Kidney epithelial cell (primary cell): Measurements from ENCODE around the gene PPP2R5A. TPM values are rescaled to one million over a fixed set of nuclear protein-coding genes. Genes with fewer than 3 reads are reported as not detected.

Experiments used
- DNase-seq: peaks from one replicate; pipeline ENCODE4 v3.0.0-alpha.2; 2010; ENCODE audit warnings: low read depth
- H3K27me3 ChIP-seq: 2 replicates; pipeline ENCODE4 v1.6.0; 2011; ENCODE audit warnings: low read length; ENCODE audit not compliant: control insufficient read depth, insufficient read depth
- H3K36me3 ChIP-seq: 2 replicates; pipeline ENCODE4 v1.5.1; 2011; ENCODE audit warnings: low read length; ENCODE audit not compliant: control insufficient read depth, insufficient read depth
- H3K4me3 ChIP-seq: 2 replicates; pipeline ENCODE4 v1.5.1; 2011; ENCODE audit warnings: low read depth, mild to moderate bottlenecking, control low read depth, low read length
- CTCF ChIP-seq: IDR thresholded peaks from 2 replicates; pipeline ENCODE4 v1.5.1; 2011; ENCODE audit warnings: mild to moderate bottlenecking, moderate library complexity, low read length, control low read depth, inconsistent platforms; ENCODE audit not compliant: insufficient read depth, poor library complexity, severe bottlenecking
- total RNA-seq: library from RNA; depleted of rRNA; stranded (reverse); fragments of >200 nt; gene quantifications from 2 replicates; pipeline ENCODE4 v1.2.3, GENCODE V29; 2015

The PPP2R5A gene
- total RNA-seq, 1 donor from 2014 or later: 24.0 TPM

GRCh38 chr1:212329105-212329504 lies 43.9 kb downstream of the PPP2R5A start:
- no peaks in the 10 kb centered on the region for H3K27me3 ChIP-seq
- no peak for TF ChIP-seq CTCF
- no peaks in the 10 kb centered on the region for H3K36me3 ChIP-seq
- no peak overlapping the region for H3K4me3 ChIP-seq
- DNase-seq: no peak

GRCh38 chr1:212341090-212341489 lies 55.9 kb downstream of the PPP2R5A start:
- no peak for DNase-seq
- TF ChIP-seq CTCF: no peak
- Histone ChIP-seq H3K27me3 (no peaks in the 10 kb centered on the region), H3K4me3 (no peak overlapping the region), H3K36me3 (no peaks in the 10 kb centered on the region)

- no peaks in the 10 kb centered on the region for H3K36me3 ChIP-seq
- DNase-seq: no peak
- H3K4me3 ChIP-seq: no peak overlapping the region
- no peaks in the 10 kb centered on the region for H3K27me3 ChIP-seq
- TF ChIP-seq CTCF: no peak
Observed at GRCh38 chr1:212344905-212345304, 59.7 kb downstream of the PPP2R5A start.

GRCh38 chr1:212346601-212347000 lies 61.4 kb downstream of the PPP2R5A start:
- no peak for TF ChIP-seq CTCF
- Histone ChIP-seq H3K27me3 (no peaks in the 10 kb centered on the region), H3K36me3 (no peaks in the 10 kb centered on the region), H3K4me3 (no peak overlapping the region)
- DNase-seq: no peak

GRCh38 chr1:212351588-212352362 lies 66.6 kb downstream of the PPP2R5A start:
- DNase-seq: no peak
- Histone ChIP-seq H3K4me3 (no peak overlapping the region), H3K27me3 (no peaks in the 10 kb centered on the region), H3K36me3 (no peaks in the 10 kb centered on the region)
- TF ChIP-seq CTCF: no peak

- no peaks in the 10 kb centered on the region for H3K36me3 ChIP-seq
- no peaks in the 10 kb centered on the region for H3K27me3 ChIP-seq
- DNase-seq: no peak
- TF ChIP-seq CTCF: no peak
- no peak overlapping the region for H3K4me3 ChIP-seq
Observed at GRCh38 chr1:212353181-212353580, 68.0 kb downstream of the PPP2R5A start.
